Keratinocyte (primary cell): ENCODE data around the gene JAG2.

Experiments
- EZH2 ChIP-seq: IDR thresholded peaks from one replicate; pipeline ENCODE4 v1.6.1; 2012; ENCODE audit warnings: inconsistent platforms, mild to moderate bottlenecking, low read length, moderate library complexity
- TF ChIP-seq, protein P1 (sequence below), 3 experiments: IDR thresholded peaks in 1 of 3; conservative IDR thresholded peaks in 1 of 3; optimal IDR thresholded peaks in 1 of 3; 2 replicates in 2 of 3; 3 replicates in 1 of 3; pipeline versions ENCODE3 to v1.5.1; 2011; ENCODE audit warnings: low read length in 3 of 3, mild to moderate bottlenecking in 3 of 3, moderate library complexity in 2 of 3, control low read depth in 1 of 3, inconsistent platforms in 1 of 3; ENCODE audit not compliant: insufficient read depth in 2 of 3; ENCODE audit errors: extremely low read depth in 1 of 3

DNA sequence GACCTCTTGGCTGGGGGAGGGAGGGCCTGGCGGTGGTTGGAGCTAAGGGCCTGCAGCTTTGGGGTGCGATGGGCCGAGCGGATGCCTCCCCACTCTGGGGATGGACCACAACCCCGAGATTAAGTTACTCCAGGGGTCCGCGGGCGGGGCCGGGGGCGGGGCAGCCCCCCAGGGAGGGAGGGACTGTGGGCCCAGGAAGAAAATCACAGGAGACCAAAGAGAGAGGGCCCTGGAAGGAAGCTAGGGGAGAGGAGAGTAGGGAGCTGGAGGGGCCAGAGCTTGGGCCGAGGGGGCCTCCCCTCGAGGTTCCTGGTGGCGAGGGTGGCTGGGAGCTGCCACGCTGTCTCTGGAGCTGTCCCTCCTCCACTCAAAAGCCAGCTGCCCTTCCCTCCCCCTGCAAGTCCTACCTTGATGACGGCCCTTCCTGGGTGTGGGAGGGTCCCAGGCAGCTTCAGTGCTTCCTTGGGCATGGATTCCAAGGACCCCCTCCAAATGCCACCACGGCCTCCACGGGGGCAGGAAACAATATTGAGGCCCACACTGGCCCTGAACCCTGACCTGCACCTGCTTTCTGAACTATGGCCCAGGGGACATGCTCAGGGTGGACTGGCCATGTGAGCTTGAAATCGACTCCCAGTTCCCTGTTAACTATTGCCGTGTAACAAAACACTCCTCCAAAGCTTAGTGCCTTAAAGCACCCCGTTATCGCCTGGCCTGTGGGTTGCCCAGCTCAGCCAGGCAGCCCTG is 13.1 kb upstream of the JAG2 start:
- TF ChIP-seq, protein P1, sequence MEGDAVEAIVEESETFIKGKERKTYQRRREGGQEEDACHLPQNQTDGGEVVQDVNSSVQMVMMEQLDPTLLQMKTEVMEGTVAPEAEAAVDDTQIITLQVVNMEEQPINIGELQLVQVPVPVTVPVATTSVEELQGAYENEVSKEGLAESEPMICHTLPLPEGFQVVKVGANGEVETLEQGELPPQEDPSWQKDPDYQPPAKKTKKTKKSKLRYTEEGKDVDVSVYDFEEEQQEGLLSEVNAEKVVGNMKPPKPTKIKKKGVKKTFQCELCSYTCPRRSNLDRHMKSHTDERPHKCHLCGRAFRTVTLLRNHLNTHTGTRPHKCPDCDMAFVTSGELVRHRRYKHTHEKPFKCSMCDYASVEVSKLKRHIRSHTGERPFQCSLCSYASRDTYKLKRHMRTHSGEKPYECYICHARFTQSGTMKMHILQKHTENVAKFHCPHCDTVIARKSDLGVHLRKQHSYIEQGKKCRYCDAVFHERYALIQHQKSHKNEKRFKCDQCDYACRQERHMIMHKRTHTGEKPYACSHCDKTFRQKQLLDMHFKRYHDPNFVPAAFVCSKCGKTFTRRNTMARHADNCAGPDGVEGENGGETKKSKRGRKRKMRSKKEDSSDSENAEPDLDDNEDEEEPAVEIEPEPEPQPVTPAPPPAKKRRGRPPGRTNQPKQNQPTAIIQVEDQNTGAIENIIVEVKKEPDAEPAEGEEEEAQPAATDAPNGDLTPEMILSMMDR (optimal IDR thresholded peaks at IDR 0.05 in 1 of 3, IDR thresholded peaks at IDR 0.05 in 1 of 3, conservative IDR thresholded peaks at IDR 0.05 in 1 of 3; ENCODE audit: extremely low read depth in 1 of 3, insufficient read depth in 2 of 3, low read length in 3 of 3), result no peak
- no peak for TF ChIP-seq EZH2
